Kidney epithelial cell (primary cell): ENCODE results near the gene SIRPA. TPM values are rescaled to one million over a fixed set of nuclear protein-coding genes. Genes with fewer than 3 reads are reported as not detected.

Source experiments
- DNase-seq: peaks from one replicate; pipeline ENCODE4 v3.0.0-alpha.2; 2010; ENCODE audit warnings: low read depth
- H3K27me3 ChIP-seq: 2 replicates; pipeline ENCODE4 v1.6.0; 2011; ENCODE audit warnings: low read length; ENCODE audit not compliant: control insufficient read depth, insufficient read depth
- H3K36me3 ChIP-seq: 2 replicates; pipeline ENCODE4 v1.5.1; 2011; ENCODE audit warnings: low read length; ENCODE audit not compliant: control insufficient read depth, insufficient read depth
- H3K4me3 ChIP-seq: 2 replicates; pipeline ENCODE4 v1.5.1; 2011; ENCODE audit warnings: low read depth, mild to moderate bottlenecking, control low read depth, low read length
- total RNA-seq: library from RNA; depleted of rRNA; stranded (reverse); fragments of >200 nt; gene quantifications from 2 replicates; pipeline ENCODE4 v1.2.3, GENCODE V29; 2015
- TF ChIP-seq, protein P1 (sequence below): IDR thresholded peaks from 2 replicates; pipeline ENCODE4 v1.5.1; 2011; ENCODE audit warnings: mild to moderate bottlenecking, moderate library complexity, low read length, control low read depth, inconsistent platforms; ENCODE audit not compliant: insufficient read depth, poor library complexity, severe bottlenecking

SIRPA gene
- total RNA-seq, 1 donor from 2014 or later, result 40.6 TPM

- TF ChIP-seq, protein P1, sequence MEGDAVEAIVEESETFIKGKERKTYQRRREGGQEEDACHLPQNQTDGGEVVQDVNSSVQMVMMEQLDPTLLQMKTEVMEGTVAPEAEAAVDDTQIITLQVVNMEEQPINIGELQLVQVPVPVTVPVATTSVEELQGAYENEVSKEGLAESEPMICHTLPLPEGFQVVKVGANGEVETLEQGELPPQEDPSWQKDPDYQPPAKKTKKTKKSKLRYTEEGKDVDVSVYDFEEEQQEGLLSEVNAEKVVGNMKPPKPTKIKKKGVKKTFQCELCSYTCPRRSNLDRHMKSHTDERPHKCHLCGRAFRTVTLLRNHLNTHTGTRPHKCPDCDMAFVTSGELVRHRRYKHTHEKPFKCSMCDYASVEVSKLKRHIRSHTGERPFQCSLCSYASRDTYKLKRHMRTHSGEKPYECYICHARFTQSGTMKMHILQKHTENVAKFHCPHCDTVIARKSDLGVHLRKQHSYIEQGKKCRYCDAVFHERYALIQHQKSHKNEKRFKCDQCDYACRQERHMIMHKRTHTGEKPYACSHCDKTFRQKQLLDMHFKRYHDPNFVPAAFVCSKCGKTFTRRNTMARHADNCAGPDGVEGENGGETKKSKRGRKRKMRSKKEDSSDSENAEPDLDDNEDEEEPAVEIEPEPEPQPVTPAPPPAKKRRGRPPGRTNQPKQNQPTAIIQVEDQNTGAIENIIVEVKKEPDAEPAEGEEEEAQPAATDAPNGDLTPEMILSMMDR, result no peak
- Histone ChIP-seq H3K36me3 (no peaks in the 10 kb centered on the region), H3K27me3 (peaks cover 18% of the 10 kb centered on the region), H3K4me3 (no peak overlapping the region)
- no peak for DNase-seq
These were observed 73.8 kb downstream of the SIRPA start for GRCh38 chr20:1968964-1969363.

- H3K27me3 ChIP-seq, result peaks cover 14% of the 10 kb centered on the region
- TF ChIP-seq, protein P1, result no peak
- DNase-seq, result no peak
- no peak overlapping the region for H3K4me3 ChIP-seq
- no peaks in the 10 kb centered on the region for H3K36me3 ChIP-seq
These were observed 76.8 kb downstream of the SIRPA start for GRCh38 chr20:1971893-1972586.

- DNase-seq, result no peak
- Histone ChIP-seq H3K27me3 (peaks cover 4% of the 10 kb centered on the region), H3K4me3 (no peak overlapping the region), H3K36me3 (no peaks in the 10 kb centered on the region)
- TF ChIP-seq, protein P1, result no peak
These were observed 78.6 kb downstream of the SIRPA start for GRCh38 chr20:1973601-1974440.

DNA sequence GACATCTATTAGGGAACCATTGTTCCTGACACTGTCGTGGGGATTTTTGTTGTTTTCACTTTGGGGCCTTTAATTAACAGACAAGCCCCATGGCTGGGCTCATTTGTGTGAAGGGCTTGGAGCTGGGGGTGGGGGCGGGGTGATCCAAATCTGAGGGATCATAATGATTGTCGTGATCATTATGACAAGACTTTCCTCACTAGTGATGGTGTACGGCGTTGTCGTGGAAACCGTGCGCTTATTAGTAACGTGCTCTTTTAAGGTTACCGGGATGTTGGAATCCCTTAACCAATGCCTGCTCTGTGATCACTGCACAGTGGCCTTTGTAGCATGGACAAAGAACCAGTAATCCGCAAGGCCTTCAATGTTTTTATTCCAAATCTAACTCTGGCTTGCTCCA, 80.1 kb downstream of the SIRPA start:
- TF ChIP-seq, protein P1, result no peak
- peaks cover 3% of the 10 kb centered on the region for H3K27me3 ChIP-seq
- H3K4me3 ChIP-seq, result no peak overlapping the region
- DNase-seq, result no peak
- no peaks in the 10 kb centered on the region for H3K36me3 ChIP-seq

DNA sequence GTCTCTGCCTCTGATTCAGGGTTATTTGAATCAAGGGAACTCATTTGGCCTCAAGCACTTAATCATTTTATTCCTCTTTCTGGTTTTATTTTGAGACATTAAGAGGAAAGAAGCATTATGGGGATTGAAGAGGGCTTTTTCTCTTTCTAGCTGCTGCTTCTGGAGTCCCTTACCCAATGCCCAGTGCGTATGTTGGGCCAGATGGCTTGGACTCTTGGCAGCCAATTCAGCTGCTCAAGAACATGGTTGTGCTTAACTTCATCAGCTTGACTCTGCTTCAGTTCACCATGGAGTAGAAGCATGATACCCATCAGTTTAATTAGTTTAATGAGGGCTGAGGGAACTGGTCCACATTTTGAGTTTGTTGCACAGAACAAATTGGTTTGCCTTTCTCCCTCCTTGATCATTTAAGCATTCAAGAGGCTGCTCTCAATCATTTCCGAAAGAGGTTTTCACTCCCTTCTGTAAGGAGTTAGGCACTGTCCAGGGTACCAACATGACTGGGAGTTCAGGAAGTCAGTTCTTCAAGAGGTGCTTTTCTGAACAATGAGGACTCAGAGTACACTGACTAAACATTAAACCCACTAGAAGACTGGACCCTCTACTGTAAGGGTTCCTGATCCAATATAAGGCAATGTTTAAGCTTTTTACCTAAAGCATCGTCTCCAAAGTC, 84.0 kb downstream of the SIRPA start:
- DNase-seq, result no peak
- TF ChIP-seq, protein P1, result no peak
- Histone ChIP-seq H3K4me3 (no peak overlapping the region), H3K36me3 (no peaks in the 10 kb centered on the region), H3K27me3 (no peaks in the 10 kb centered on the region)
